LNCAP (cell line): ENCODE results near the gene FGGY.

Source experiments
- CTCF ChIP-seq: fragments of 450-650 bp; IDR thresholded peaks from 2 replicates; pipeline ENCODE4 v1.5.1; 2017; ENCODE audit warnings: mild to moderate bottlenecking

FGGY gene

GRCh38 chr1:59523745-59524450 is 227.0 kb downstream of the FGGY start:
- TF ChIP-seq CTCF: no peak

- no peak for TF ChIP-seq CTCF
These were observed 229.3 kb downstream of the FGGY start for GRCh38 chr1:59526240-59526639.

GRCh38 chr1:59528471-59528870 is 231.6 kb downstream of the FGGY start:
- no peak for TF ChIP-seq CTCF

GRCh38 chr1:59528900-59529299 is 232.0 kb downstream of the FGGY start:
- TF ChIP-seq CTCF: no peak

- no peak for TF ChIP-seq CTCF
These were observed 233.2 kb downstream of the FGGY start for GRCh38 chr1:59530119-59530518.

GRCh38 chr1:59532102-59532501 is 235.2 kb downstream of the FGGY start:
- no peak for TF ChIP-seq CTCF

GRCh38 chr1:59539961-59540681 is 243.2 kb downstream of the FGGY start:
- no peak for TF ChIP-seq CTCF
